Measurements from ENCODE around the gene FAM3D.
"Not testable (repeated sequence)": the region's sequence is repeated elsewhere in the genome, so short reads cannot be mapped to it uniquely, and the experiment has no call there.

Gene FAM3D

GRCh38 chr3:58666683-58667082, at the start of gene FAM3D:
TSS of gene FAM3D (minus strand) at chr3:58666774. CDS start at chr3:58655563, 11,211 bp downstream.
- no peak for DNase-seq (ENCODE audit: low spot score)

- DNase-seq (ENCODE audit: low spot score) = no peak
Measured at GRCh38 chr3:58713715-58714401, 47.3 kb upstream of the FAM3D start.

- no peak for DNase-seq (ENCODE audit: low spot score)
Measured at GRCh38 chr3:58711871-58712270, 45.3 kb upstream of the FAM3D start.

- DNase-seq (ENCODE audit: low spot score) = not testable (repeated sequence)
Measured at GRCh38 chr3:58708983-58709382, 42.4 kb upstream of the FAM3D start.

- DNase-seq (ENCODE audit: low spot score) = no peak
Measured at GRCh38 chr3:58708116-58708791, 41.7 kb upstream of the FAM3D start.

- no peak for DNase-seq (ENCODE audit: low spot score)
Measured at GRCh38 chr3:58707390-58707930, 40.9 kb upstream of the FAM3D start.

- DNase-seq (ENCODE audit: low spot score) = no peak
Measured at GRCh38 chr3:58706395-58707167, 40.0 kb upstream of the FAM3D start.

GRCh38 chr3:58704745-58705144, 38.2 kb upstream of the FAM3D start:
- DNase-seq (ENCODE audit: low spot score) = no peak

GRCh38 chr3:58704304-58704703, 37.7 kb upstream of the FAM3D start:
- DNase-seq (ENCODE audit: low spot score) = not testable (repeated sequence)

GRCh38 chr3:58698246-58698645, 31.7 kb upstream of the FAM3D start:
- DNase-seq (ENCODE audit: low spot score) = no peak

GRCh38 chr3:58697561-58697960, 31.0 kb upstream of the FAM3D start:
- DNase-seq (ENCODE audit: low spot score) = no peak

- not testable (repeated sequence) for DNase-seq (ENCODE audit: low spot score)
Measured at GRCh38 chr3:58696813-58697212, 30.2 kb upstream of the FAM3D start.

GRCh38 chr3:58696093-58696492, 29.5 kb upstream of the FAM3D start:
- DNase-seq (ENCODE audit: low spot score) = no peak

- not testable (repeated sequence) for DNase-seq (ENCODE audit: low spot score)
Measured at GRCh38 chr3:58695284-58695683, 28.7 kb upstream of the FAM3D start.

GRCh38 chr3:58693940-58694850, 27.6 kb upstream of the FAM3D start:
- DNase-seq (ENCODE audit: low spot score) = no peak

- no peak for DNase-seq (ENCODE audit: low spot score)
Measured at GRCh38 chr3:58692484-58692883, 25.9 kb upstream of the FAM3D start.

- DNase-seq (ENCODE audit: low spot score) = no peak
Measured at GRCh38 chr3:58691997-58692396, 25.4 kb upstream of the FAM3D start.

- DNase-seq (ENCODE audit: low spot score) = no peak
Measured at GRCh38 chr3:58690490-58690889, 23.9 kb upstream of the FAM3D start.

GRCh38 chr3:58688574-58688973, 22.0 kb upstream of the FAM3D start:
- DNase-seq (ENCODE audit: low spot score) = no peak

- no peak for DNase-seq (ENCODE audit: low spot score)
Measured at GRCh38 chr3:58686847-58687246, 20.3 kb upstream of the FAM3D start.

GRCh38 chr3:58685641-58686040, 19.1 kb upstream of the FAM3D start:
- no peak for DNase-seq (ENCODE audit: low spot score)

- no peak for DNase-seq (ENCODE audit: low spot score)
Measured at GRCh38 chr3:58683466-58683865, 16.9 kb upstream of the FAM3D start.

Data from putamen (tissue), 1 donor.